Measurements from ENCODE around the gene RAB36.

DNA sequence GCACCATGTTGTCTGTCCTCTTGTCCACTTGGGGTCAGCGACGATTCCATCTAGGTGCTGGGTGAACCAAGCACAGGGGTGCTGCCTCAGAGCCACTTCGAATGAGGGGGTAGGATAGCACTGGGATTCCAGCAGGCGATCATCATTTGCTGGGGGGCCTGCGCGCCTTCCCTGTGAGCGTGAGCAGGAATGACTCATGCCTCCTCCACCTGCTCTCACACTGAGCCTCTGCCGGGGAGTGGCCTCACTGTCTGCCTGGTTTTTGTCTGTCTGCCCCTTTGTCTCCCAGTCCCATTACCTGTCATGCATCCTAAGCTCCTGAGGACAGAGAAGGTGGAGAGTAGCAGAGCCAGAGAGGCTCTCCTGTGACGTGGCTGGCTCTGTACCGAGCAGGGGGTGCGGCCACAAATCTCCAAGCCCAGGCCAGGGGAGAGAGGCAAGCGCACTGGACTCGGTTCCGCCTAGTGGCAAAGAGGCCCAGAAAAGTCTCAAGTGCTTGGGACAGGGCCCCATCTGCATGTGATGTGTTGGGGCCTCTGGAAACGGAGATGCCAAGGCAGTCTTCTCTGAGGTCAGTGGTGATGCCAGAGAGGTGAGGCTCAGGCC lies 34.3 kb upstream of the RAB36 start:
- TF ChIP-seq, protein P1, sequence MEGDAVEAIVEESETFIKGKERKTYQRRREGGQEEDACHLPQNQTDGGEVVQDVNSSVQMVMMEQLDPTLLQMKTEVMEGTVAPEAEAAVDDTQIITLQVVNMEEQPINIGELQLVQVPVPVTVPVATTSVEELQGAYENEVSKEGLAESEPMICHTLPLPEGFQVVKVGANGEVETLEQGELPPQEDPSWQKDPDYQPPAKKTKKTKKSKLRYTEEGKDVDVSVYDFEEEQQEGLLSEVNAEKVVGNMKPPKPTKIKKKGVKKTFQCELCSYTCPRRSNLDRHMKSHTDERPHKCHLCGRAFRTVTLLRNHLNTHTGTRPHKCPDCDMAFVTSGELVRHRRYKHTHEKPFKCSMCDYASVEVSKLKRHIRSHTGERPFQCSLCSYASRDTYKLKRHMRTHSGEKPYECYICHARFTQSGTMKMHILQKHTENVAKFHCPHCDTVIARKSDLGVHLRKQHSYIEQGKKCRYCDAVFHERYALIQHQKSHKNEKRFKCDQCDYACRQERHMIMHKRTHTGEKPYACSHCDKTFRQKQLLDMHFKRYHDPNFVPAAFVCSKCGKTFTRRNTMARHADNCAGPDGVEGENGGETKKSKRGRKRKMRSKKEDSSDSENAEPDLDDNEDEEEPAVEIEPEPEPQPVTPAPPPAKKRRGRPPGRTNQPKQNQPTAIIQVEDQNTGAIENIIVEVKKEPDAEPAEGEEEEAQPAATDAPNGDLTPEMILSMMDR (IDR thresholded peaks at IDR 0.05; ENCODE audit: low read depth, low read length) = no peak
- no peak for TF ChIP-seq POLR2A (IDR thresholded peaks at IDR 0.05; ENCODE audit: extremely low read depth, insufficient read length)
